ENCODE results near the gene PRMT2. TPM values are rescaled to one million over a fixed set of nuclear protein-coding genes. Genes with fewer than 3 reads are reported as not detected.
A peak's percentile ranks its signal among the peaks of the same experiment; 100 is the strongest.

PRMT2 gene
- total and polyA plus RNA-seq, 11 donors: 27.3 to 74.8 (median 53.1) TPM

GRCh38 chr21:46617267-46618051 is 18.0 kb upstream of the PRMT2 start:
- H3K27me3 ChIP-seq: no peaks in the 10 kb centered on the region
- no peak for ATAC-seq
- H3K4me3 ChIP-seq: no peak overlapping the region
- peaks cover 0 to 24% (median 0%) of the 10 kb centered on the region in 12 donors for H3K4me1 ChIP-seq
- no peaks in the 10 kb centered on the region for H3K9me3 ChIP-seq
- DNase-seq: no peak
- intact Hi-C loops (cut with DNase I): no loop called here
- H3K27ac ChIP-seq: no peak overlapping the region
- no peak for TF ChIP-seq CTCF (IDR thresholded peaks at IDR 0.05)
- no peak for TF ChIP-seq POLR2A (IDR thresholded peaks at IDR 0.05)
- WGBS, 4 donors: 53 to 68% (median 63%) methylated on average over 6 of the region's 6 CpGs
- H3K36me3 ChIP-seq: no peaks in the 10 kb centered on the region

GRCh38 chr21:46618738-46619379 is 16.6 kb upstream of the PRMT2 start:
- no peaks in the 10 kb centered on the region for H3K27me3 ChIP-seq
- H3K4me1 ChIP-seq: peaks cover 0 to 35% (median 0%) of the 10 kb centered on the region in 12 donors
- no peaks in the 10 kb centered on the region for H3K36me3 ChIP-seq
- TF ChIP-seq CTCF (IDR thresholded peaks at IDR 0.05): no peak
- ATAC-seq: no peak
- intact Hi-C loops (cut with DNase I): no loop called here
- no peaks in the 10 kb centered on the region for H3K9me3 ChIP-seq
- no peak overlapping the region for H3K27ac ChIP-seq
- no peak overlapping the region for H3K4me3 ChIP-seq
- 89 to 96% (median 93%) methylated on average over 5 of the region's 5 CpGs for WGBS, 4 donors
- DNase-seq: no peak

GRCh38 chr21:46619846-46620245 is 15.6 kb upstream of the PRMT2 start:
- Histone ChIP-seq H3K4me3 (no peak overlapping the region), H3K27me3 (no peaks in the 10 kb centered on the region), H3K4me1 (peaks cover 0 to 35% (median 0%) of the 10 kb centered on the region in 12 donors), H3K27ac (no peak overlapping the region), H3K36me3 (no peaks in the 10 kb centered on the region), H3K9me3 (peaks cover 0 to 3% (median 0%) of the 10 kb centered on the region in 12 donors)
- WGBS, 4 donors: 82 to 89% (median 86%) methylated on average over 2 of the region's 2 CpGs
- intact Hi-C loops (cut with DNase I): no loop called here
- DNase-seq: no peak
- TF ChIP-seq CTCF (IDR thresholded peaks at IDR 0.05): no peak
- no peak for TF ChIP-seq POLR2A (IDR thresholded peaks at IDR 0.05)
- no peak for ATAC-seq

GRCh38 chr21:46620846-46621245 is 14.6 kb upstream of the PRMT2 start:
- no peak for TF ChIP-seq POLR2A (IDR thresholded peaks at IDR 0.05)
- TF ChIP-seq CTCF (IDR thresholded peaks at IDR 0.05): no peak

More at GRCh38 chr21:46620846-46621245, 14.6 kb upstream of the PRMT2 start:
- Histone ChIP-seq H3K36me3 (no peaks in the 10 kb centered on the region), H3K27me3 (no peaks in the 10 kb centered on the region), H3K9me3 (peaks cover 0 to 13% (median 6%) of the 10 kb centered on the region in 12 donors), H3K4me1 (peaks cover 0 to 35% (median 0%) of the 10 kb centered on the region in 12 donors), H3K4me3 (no peak overlapping the region), H3K27ac (peak overlapping the region in 2 of 12 donors; percentile 46 to 83)
- no peak for DNase-seq
- WGBS, 4 donors: 85 to 96% (median 93%) methylated on average over 7 of the region's 7 CpGs
- no peak for ATAC-seq
- intact Hi-C loops (cut with DNase I): no loop called here

Data from heart left ventricle (tissue), 16 donors.